ENCODE measurements around the gene MRPL24. TPM values are rescaled to one million over a fixed set of nuclear protein-coding genes. Genes with fewer than 3 reads are reported as not detected.

Gene MRPL24
- total and polyA plus RNA-seq, 8 donors, result 42.8 to 62.2 (median 55.4) TPM

- intact Hi-C loops (cut with DNase I), result no loop called here
- peaks cover 22 to 83% of the 10 kb centered on the region in 2 donors for H3K27me3 ChIP-seq
- H3K4me1 ChIP-seq, result peaks cover 19 to 28% of the 10 kb centered on the region in 2 donors
- H3K4me3 ChIP-seq, result peak overlapping the region; percentile 2 to 27
- peak in 1 of 4 donors; percentile 48 for DNase-seq
- no peaks in the 10 kb centered on the region for H3K36me3 ChIP-seq
- ATAC-seq, result peak; percentile 43
- no peak for TF ChIP-seq CTCF (IDR thresholded peaks at IDR 0.05)
- H3K9me3 ChIP-seq, result no peaks in the 10 kb centered on the region
- H3K27ac ChIP-seq, result no peak overlapping the region
These were observed 36.0 kb downstream of the MRPL24 start for GRCh38 chr1:156704930-156705320.

- Histone ChIP-seq H3K9me3 (no peaks in the 10 kb centered on the region), H3K4me3 (no peak overlapping the region), H3K4me1 (peaks cover 19 to 28% of the 10 kb centered on the region in 2 donors), H3K36me3 (no peaks in the 10 kb centered on the region), H3K27ac (no peak overlapping the region), H3K27me3 (peaks cover 22 to 86% of the 10 kb centered on the region in 2 donors)
- DNase-seq, result no peak
- no peak for TF ChIP-seq CTCF (IDR thresholded peaks at IDR 0.05)
- intact Hi-C loops (cut with DNase I), result no loop called here
- ATAC-seq, result no peak
These were observed 36.6 kb downstream of the MRPL24 start for GRCh38 chr1:156704166-156704711.

DNA sequence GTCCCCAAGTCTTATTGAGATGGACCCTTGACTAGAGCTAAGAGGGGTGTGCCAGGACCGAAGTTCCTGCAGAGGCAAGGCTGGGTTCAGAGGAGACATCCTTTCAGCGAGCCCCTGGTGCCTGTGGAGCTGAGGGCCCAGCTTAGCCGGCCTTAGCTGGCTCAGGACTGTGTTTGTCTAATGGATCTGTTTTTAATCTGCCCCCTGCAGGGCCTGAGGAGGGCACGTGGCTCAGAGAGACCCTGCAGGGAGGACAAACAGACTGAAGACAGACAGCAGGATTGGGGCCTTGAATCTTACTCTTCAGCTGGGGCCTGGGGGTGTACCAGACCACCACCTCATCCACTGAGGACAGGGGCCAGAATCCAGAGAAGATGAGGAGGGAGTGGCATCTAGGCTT lies 37.1 kb downstream of the MRPL24 start:
- TF ChIP-seq CTCF (IDR thresholded peaks at IDR 0.05), result no peak
- ATAC-seq (no peak), DNase-seq (no peak)
- peaks cover 22 to 86% of the 10 kb centered on the region in 2 donors for H3K27me3 ChIP-seq
- no peaks in the 10 kb centered on the region for H3K36me3 ChIP-seq
- H3K9me3 ChIP-seq, result no peaks in the 10 kb centered on the region
- peaks cover 19 to 28% of the 10 kb centered on the region in 2 donors for H3K4me1 ChIP-seq
- H3K27ac ChIP-seq, result no peak overlapping the region
- intact Hi-C loops (cut with DNase I), result no loop called here
- no peak overlapping the region for H3K4me3 ChIP-seq

GRCh38 chr1:156703336-156703735 lies 37.6 kb downstream of the MRPL24 start:
- DNase-seq, result no peak
- Histone ChIP-seq H3K36me3 (no peaks in the 10 kb centered on the region), H3K27me3 (peaks cover 22 to 86% of the 10 kb centered on the region in 2 donors), H3K9me3 (no peaks in the 10 kb centered on the region), H3K4me3 (no peak overlapping the region), H3K27ac (no peak overlapping the region), H3K4me1 (peaks cover 19 to 28% of the 10 kb centered on the region in 2 donors)
- intact Hi-C loops (cut with DNase I), result no loop called here
- no peak for TF ChIP-seq CTCF (IDR thresholded peaks at IDR 0.05)
- no peak for ATAC-seq

DNA sequence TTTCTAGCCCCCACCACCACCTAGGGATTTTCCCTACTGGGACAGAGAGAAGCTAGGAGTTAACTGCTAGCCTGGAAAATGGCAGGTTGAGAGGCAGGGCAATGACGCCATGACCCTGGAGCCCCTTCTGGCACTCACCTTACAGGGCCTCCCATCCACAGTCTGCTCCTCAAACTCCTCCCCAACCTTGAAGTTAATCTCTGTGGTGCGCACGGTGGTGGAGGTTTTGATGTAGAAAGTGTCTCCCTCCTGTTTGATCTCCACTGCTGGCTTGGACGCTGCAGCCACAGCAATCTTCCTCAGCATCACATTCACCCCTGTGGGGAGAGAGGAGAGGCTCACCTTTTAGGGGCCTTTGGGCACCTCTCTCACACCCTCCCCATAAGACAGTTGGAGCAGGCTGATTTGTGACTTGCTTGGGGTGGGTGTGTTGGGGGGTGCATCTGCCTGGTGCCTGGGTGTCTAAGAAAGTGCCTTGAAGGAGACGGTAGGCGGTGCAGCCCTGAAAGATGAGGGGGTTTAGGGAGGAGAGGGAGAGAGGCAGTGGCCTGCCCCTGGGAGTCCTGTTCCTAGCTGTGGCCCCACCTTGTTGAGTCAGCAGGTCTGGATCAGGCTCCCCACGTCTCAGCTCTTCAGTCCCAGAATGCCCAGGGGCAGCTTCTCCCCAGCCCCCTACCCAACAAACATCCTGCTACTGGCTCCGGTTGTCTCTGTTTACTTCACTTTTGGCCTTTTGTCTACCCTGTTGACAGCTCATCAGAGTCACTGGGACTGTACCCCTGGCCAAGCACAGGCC lies 40.0 kb downstream of the MRPL24 start:
- Histone ChIP-seq H3K27ac (no peak overlapping the region), H3K27me3 (peaks cover 22 to 73% of the 10 kb centered on the region in 2 donors), H3K36me3 (no peaks in the 10 kb centered on the region), H3K4me3 (no peak overlapping the region), H3K4me1 (peaks cover 12 to 16% of the 10 kb centered on the region in 2 donors), H3K9me3 (no peaks in the 10 kb centered on the region)
- intact Hi-C loops (cut with DNase I), result no loop called here
- no peak for TF ChIP-seq CTCF (IDR thresholded peaks at IDR 0.05)
- no peak for ATAC-seq
- no peak for DNase-seq
